Measurements from ENCODE around the gene IRGQ.

IRGQ gene

GRCh38 chr19:43572171-43572588, 23.8 kb downstream of the IRGQ start (continued):
- TF ChIP-seq, protein P1, sequence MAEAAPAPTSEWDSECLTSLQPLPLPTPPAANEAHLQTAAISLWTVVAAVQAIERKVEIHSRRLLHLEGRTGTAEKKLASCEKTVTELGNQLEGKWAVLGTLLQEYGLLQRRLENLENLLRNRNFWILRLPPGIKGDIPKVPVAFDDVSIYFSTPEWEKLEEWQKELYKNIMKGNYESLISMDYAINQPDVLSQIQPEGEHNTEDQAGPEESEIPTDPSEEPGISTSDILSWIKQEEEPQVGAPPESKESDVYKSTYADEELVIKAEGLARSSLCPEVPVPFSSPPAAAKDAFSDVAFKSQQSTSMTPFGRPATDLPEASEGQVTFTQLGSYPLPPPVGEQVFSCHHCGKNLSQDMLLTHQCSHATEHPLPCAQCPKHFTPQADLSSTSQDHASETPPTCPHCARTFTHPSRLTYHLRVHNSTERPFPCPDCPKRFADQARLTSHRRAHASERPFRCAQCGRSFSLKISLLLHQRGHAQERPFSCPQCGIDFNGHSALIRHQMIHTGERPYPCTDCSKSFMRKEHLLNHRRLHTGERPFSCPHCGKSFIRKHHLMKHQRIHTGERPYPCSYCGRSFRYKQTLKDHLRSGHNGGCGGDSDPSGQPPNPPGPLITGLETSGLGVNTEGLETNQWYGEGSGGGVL (tag by site-specific recombination; IDR thresholded peaks at IDR 0.05): peak; percentile 78
- peak; percentile 80 for TF ChIP-seq ZNF561 (tag by site-specific recombination; IDR thresholded peaks at IDR 0.05; ENCODE audit: borderline replicate concordance)
- TF ChIP-seq ZNF366 (tag by site-specific recombination; conservative IDR thresholded peaks at IDR 0.05): peak; percentile 99
- peak; percentile 99 for TF ChIP-seq BCL11A (tag by site-specific recombination; IDR thresholded peaks at IDR 0.05; ENCODE audit: low read depth)

- Histone ChIP-seq H3K9me3 (ENCODE audit: control insufficient read depth, insufficient read depth, low read depth, low read length) (no peaks in the 10 kb centered on the region; the same call in 1 of the 2 replicates), H3K27ac (ENCODE audit: extremely low read depth, low read depth, low read length) (no peak overlapping the region), H3K4me3 (ENCODE audit: low read depth, low read length) (no peak overlapping the region), H3K36me3 (ENCODE audit: control insufficient read depth in 2 of 2, insufficient read depth in 1 of 2, low read length in 2 of 2) (peaks cover 25 to 74% of the 10 kb centered on the region in 2 experiments), H3K4me1 (ENCODE audit: control insufficient read depth, insufficient read depth, low read length) (peaks cover 37% of the 10 kb centered on the region)
- ChIA-PET POLR2A (interaction anchor here (1.4 to 2.4 kb wide), 3 partner anchors 15 to 98 kb away, joined by 4 to 17 read pairs (median 6); partner anchors contain the start of genes IRGQ and ZNF576), CTCF (interaction anchor here (0.6 to 12.5 kb wide), 5 partner anchors 8 to 197 kb away, joined by 3 to 167 read pairs (median 4); no protein-coding TSS in a partner anchor)
- TF ChIP-seq ZSCAN5A (tag by site-specific recombination; IDR thresholded peaks at IDR 0.05): 0 out of 2 replicates have a peak, but pooled peaks have one; percentile 31
- TF ChIP-seq, protein P2, sequence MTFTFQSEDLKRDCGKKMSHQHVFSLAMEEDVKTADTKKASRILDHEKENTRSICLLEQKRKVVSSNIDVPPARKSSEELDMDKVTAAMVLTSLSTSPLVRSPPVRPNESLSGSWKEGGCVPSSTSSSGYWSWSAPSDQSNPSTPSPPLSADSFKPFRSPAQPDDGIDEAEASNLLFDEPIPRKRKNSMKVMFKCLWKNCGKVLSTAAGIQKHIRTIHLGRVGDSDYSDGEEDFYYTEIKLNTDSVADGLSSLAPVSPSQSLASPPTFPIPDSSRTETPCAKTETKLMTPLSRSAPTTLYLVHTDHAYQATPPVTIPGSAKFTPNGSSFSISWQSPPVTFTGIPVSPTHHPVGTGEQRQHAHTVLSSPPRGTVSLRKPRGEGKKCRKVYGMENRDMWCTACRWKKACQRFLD (tag by site-specific recombination; IDR thresholded peaks at IDR 0.05): no peak
- TF ChIP-seq ZNF121 (tag by site-specific recombination; IDR thresholded peaks at IDR 0.05): peak; percentile 100
- 0 out of 2 replicates have a peak, but pooled peaks have one; percentile 7 for TF ChIP-seq SP7 (tag by site-specific recombination; IDR thresholded peaks at IDR 0.05)
- TF ChIP-seq, protein P3, sequence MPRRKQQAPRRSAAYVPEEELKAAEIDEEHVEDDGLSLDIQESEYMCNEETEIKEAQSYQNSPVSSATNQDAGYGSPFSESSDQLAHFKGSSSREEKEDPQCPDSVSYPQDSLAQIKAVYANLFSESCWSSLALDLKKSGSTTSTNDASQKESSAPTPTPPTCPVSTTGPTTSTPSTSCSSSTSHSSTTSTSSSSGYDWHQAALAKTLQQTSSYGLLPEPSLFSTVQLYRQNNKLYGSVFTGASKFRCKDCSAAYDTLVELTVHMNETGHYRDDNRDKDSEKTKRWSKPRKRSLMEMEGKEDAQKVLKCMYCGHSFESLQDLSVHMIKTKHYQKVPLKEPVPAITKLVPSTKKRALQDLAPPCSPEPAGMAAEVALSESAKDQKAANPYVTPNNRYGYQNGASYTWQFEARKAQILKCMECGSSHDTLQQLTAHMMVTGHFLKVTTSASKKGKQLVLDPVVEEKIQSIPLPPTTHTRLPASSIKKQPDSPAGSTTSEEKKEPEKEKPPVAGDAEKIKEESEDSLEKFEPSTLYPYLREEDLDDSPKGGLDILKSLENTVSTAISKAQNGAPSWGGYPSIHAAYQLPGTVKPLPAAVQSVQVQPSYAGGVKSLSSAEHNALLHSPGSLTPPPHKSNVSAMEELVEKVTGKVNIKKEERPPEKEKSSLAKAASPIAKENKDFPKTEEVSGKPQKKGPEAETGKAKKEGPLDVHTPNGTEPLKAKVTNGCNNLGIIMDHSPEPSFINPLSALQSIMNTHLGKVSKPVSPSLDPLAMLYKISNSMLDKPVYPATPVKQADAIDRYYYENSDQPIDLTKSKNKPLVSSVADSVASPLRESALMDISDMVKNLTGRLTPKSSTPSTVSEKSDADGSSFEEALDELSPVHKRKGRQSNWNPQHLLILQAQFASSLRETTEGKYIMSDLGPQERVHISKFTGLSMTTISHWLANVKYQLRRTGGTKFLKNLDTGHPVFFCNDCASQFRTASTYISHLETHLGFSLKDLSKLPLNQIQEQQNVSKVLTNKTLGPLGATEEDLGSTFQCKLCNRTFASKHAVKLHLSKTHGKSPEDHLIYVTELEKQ (tag by site-specific recombination; IDR thresholded peaks at IDR 0.05; ENCODE audit: borderline replicate concordance): no peak
- no peak for TF ChIP-seq ZNF830 (tag by site-specific recombination; IDR thresholded peaks at IDR 0.05; ENCODE audit: low read depth)
- no peak for TF ChIP-seq ZNF324 (tag by site-specific recombination; IDR thresholded peaks at IDR 0.05)
- TF ChIP-seq ZNF529 (tag by site-specific recombination; IDR thresholded peaks at IDR 0.05; ENCODE audit: insufficient replicate concordance): no peak
- 0 out of 2 replicates have a peak, but pooled peaks have one; percentile 0 for TF ChIP-seq PRDM1 (tag by site-specific recombination; IDR thresholded peaks at IDR 0.05)
Observed at GRCh38 chr19:43570174-43570791, 25.7 kb downstream of the IRGQ start.

DNA sequence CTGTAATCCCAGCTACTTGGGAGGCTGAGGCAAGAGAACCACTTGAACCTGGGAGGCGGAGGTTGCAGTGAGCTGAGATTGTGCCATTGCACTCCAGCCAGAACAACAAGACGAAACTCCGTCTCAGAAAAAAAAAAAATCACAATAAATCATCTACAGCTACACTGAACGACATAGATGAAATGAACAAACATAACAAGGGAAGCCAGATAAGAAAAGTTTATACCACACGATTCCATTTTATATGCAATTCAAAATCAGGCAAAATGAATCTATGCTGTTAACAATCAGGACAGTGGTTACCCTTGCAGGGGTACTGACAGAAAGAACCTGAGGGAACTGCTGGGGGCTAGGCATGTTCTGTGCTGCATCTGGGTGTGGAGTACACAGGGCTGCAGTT, 26.3 kb downstream of the IRGQ start:
- CTCF ChIA-PET: interaction anchor here (0.6 to 12.5 kb wide), 4 partner anchors 8 to 198 kb away, joined by 3 to 167 read pairs (median 4); no protein-coding TSS in a partner anchor
- TF ChIP-seq ZBTB26 (tag by site-specific recombination; optimal IDR thresholded peaks at IDR 0.05): peak; percentile 13
- TF ChIP-seq TRIM28 (IDR thresholded peaks at IDR 0.05; ENCODE audit: borderline replicate concordance, low read length): no peak
- no peak for TF ChIP-seq ZNF114 (tag by site-specific recombination; IDR thresholded peaks at IDR 0.05)
- H3K9me3 ChIP-seq (ENCODE audit: control insufficient read depth, insufficient read depth, low read depth, low read length): no peaks in the 10 kb centered on the region; the same call in 1 of the 2 replicates
- H3K4me1 ChIP-seq (ENCODE audit: control insufficient read depth, insufficient read depth, low read length): peaks cover 33% of the 10 kb centered on the region
- POLR2A ChIA-PET: interaction anchor here (0.7 to 1.6 kb wide), 3 partner anchors 14 to 1707 kb away, joined by 3 to 4 read pairs (median 4); no protein-coding TSS in a partner anchor
- peaks cover 28 to 78% of the 10 kb centered on the region in 2 experiments for H3K36me3 ChIP-seq (ENCODE audit: control insufficient read depth in 2 of 2, insufficient read depth in 1 of 2, low read length in 2 of 2)
- H3K27ac ChIP-seq (ENCODE audit: extremely low read depth, low read depth, low read length): no peak overlapping the region
- no peak overlapping the region for H3K4me3 ChIP-seq (ENCODE audit: low read depth, low read length)
